Spleen (tissue), 11 donors: ENCODE results near the gene PEAK1. TPM values are rescaled to one million over a fixed set of nuclear protein-coding genes. Genes with fewer than 3 reads are reported as not detected.
"Not testable (repeated sequence)": the region's sequence is repeated elsewhere in the genome, so short reads cannot be mapped to it uniquely, and the experiment has no call there.

Source experiments
- DNase-seq: peaks from one replicate; pipeline ENCODE4 v3.0.0-alpha.2; 2020
- H3K27ac ChIP-seq, 8 donors: fragments of 200-600 bp; sonication (generic) in 7 of 8; 1 replicate in 4 of 8; 2 replicates in 4 of 8; pipeline versions ENCODE4 v1.5.0 to v1.8.0; 2016 to 2021; ENCODE audit warnings: inconsistent platforms in 4 of 8, mild to moderate bottlenecking in 4 of 8, moderate library complexity in 1 of 8
- H3K27me3 ChIP-seq, 7 donors: fragments of 200-600 bp; sonication (generic) in 6 of 7; replicated peaks in 1 of 7; 1 replicate in 4 of 7; 2 replicates in 3 of 7; pipeline versions ENCODE4 v1.5.0 to v1.8.0; 2016 to 2021; ENCODE audit warnings: inconsistent platforms in 3 of 7, mild to moderate bottlenecking in 1 of 7
- H3K36me3 ChIP-seq, 6 donors: fragments of 200-600 bp; sonication (generic) in 5 of 6; 1 replicate in 4 of 6; 2 replicates in 2 of 6; pipeline versions ENCODE4 v1.5.0 to v1.8.0; 2016 to 2021; ENCODE audit warnings: inconsistent platforms in 2 of 6
- H3K4me1 ChIP-seq, 6 donors: fragments of 200-600 bp; sonication (generic) in 5 of 6; 1 replicate in 3 of 6; 2 replicates in 3 of 6; pipeline versions ENCODE4 v1.5.0 to v1.8.0; 2016 to 2021; ENCODE audit warnings: inconsistent platforms in 3 of 6
- H3K4me3 ChIP-seq, 8 donors: fragments of 200-600 bp; sonication (generic) in 7 of 8; 1 replicate in 4 of 8; 2 replicates in 4 of 8; pipeline versions ENCODE4 v1.5.0 to v1.8.0; 2016 to 2021; ENCODE audit warnings: inconsistent platforms in 4 of 8, mild to moderate bottlenecking in 4 of 8, moderate library complexity in 2 of 8
- H3K9me3 ChIP-seq, 8 donors: fragments of 200-600 bp; sonication (generic) in 7 of 8; 1 replicate in 4 of 8; 2 replicates in 4 of 8; pipeline versions ENCODE4 v1.5.0 to v1.8.0; 2016 to 2021; ENCODE audit warnings: inconsistent platforms in 4 of 8
- CTCF ChIP-seq, 11 experiments: fragments of 200-600 bp in 7 of 11; fragments of 450-650 bp in 4 of 11; sonication (generic) in 4 of 11; IDR thresholded peaks in 8 of 11; conservative IDR thresholded peaks in 3 of 11; 1 replicate in 7 of 11; 2 replicates in 4 of 11; pipeline versions ENCODE4 v1.4.0 to v1.8.0; 2016 to 2021; ENCODE audit warnings: antibody characterized with exemption in 11 of 11, inconsistent platforms in 4 of 11, mild to moderate bottlenecking in 1 of 11
- POLR2A ChIP-seq, 3 donors: fragments of 450-650 bp; IDR thresholded peaks; one replicate each; pipeline ENCODE4 v1.5.1; 2017; ENCODE audit warnings: antibody characterized with exemption in 3 of 3, mild to moderate bottlenecking in 1 of 3
- POLR2AphosphoS5 ChIP-seq, 3 donors: sonication (generic); formaldehyde crosslinking; IDR thresholded peaks; one replicate each; pipeline ENCODE4 v1.5.1; 2017; ENCODE audit warnings: antibody characterized with exemption in 3 of 3
- WGBS, 5 donors: extraction: QIAGEN DNeasy Blood & Tissue Kit in 3 of 5; methylation state at CpG; one replicate each; pipeline versions ENCODE4 v1.1.5 to v1.1.7; 2013 to 2018; 5-methylcytosine and 5-hydroxymethylcytosine counted together
- intact Hi-C: fragments of 100-400 bp; cut with DNase I; formaldehyde crosslinking; loops from one replicate; pipeline ENCODE4 v1.15.0; 2023; ENCODE audit warnings: low total_unique reads
- polyA plus RNA-seq, 3 donors: library from polyadenylated mRNA; stranded (reverse); fragments of 200-250 nt; gene quantifications; one replicate each; pipeline ENCODE4 v1.2.1, GENCODE V29; 2013
- total RNA-seq, 7 donors: library from RNA; depleted of rRNA in 3 of 7; stranded (reverse); fragments of >200 nt in 3 of 7; fragmentation: NEBNext Ultra II Directional in 4 of 7; extraction: Animal tissue kit (Norgen Biotek cat#: 25700) in 4 of 7; gene quantifications; one replicate each; pipeline versions ENCODE4 v1.1.0 to v1.2.1, GENCODE V29; 2016 to 2021
- donor health status: healthy with polysubstance abuse.
- donor health status: DM: no; HTN: no; CAD: no; lungs with moderate emphysema.
- donor health status: DM: no; HTN: no; CAD: no.
- donor health status: Bipolar disorder and iron deficiency.
- donor health status: healthy.
- donor health status: DM: no; HTN: no; CAD: no.
- donor health status: DM: yes; HTN: yes; CAD: no.

Gene PEAK1
- total and polyA plus RNA-seq, 10 donors, result 5.0 to 415 (median 175) TPM

DNA sequence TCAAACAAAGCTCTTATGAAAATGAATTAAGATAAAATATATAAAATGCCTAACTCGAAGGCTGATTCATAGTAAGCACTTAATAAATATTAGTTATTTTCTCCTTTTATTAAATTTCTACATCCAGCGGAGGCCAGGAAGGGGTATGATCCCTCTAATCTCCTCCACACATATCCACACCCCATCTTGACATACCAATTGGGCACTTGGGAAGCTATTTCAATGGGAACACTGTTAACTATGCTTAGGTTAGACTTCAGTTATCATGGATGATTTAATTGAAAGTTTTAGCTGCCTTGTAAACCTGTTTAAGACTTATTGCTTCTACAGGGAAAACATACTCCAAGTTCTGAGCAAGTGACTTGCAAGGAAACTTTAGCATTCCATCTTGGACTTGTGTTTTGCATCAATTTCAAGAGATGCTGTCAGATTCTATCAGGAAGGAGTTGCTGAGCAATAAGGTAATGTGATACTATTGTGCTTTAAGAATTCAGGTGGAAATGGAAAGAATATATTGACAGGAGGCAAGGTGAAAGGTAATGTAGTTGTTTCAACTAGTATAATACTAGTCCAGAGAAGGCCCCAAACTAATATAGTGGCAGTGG lies 228.6 kb downstream of the PEAK1 start:
- WGBS, 5 donors, result 93 to 99% (median 95%) methylated on average over 2 of the region's 2 CpGs
- H3K4me1 ChIP-seq, result peaks cover 27 to 55% (median 40%) of the 10 kb centered on the region in 6 donors
- H3K36me3 ChIP-seq, result no peaks in the 10 kb centered on the region
- H3K27ac ChIP-seq, result peak overlapping the region in 3 of 8 donors; percentile 64 to 86 (median 83)
- no peaks in the 10 kb centered on the region for H3K9me3 ChIP-seq
- DNase-seq, result no peak
- no peak overlapping the region for H3K4me3 ChIP-seq
- TF ChIP-seq CTCF (IDR thresholded peaks at IDR 0.05 in 8 of 11, conservative IDR thresholded peaks at IDR 0.05 in 3 of 11) (no peak), POLR2A (IDR thresholded peaks at IDR 0.05) (no peak), POLR2AphosphoS5 (IDR thresholded peaks at IDR 0.05) (no peak)
- H3K27me3 ChIP-seq, result no peaks in the 10 kb centered on the region
- intact Hi-C loops, result no loop called here

GRCh38 chr15:77187751-77188464 lies 232.0 kb downstream of the PEAK1 start:
- DNase-seq, result no peak

DNA sequence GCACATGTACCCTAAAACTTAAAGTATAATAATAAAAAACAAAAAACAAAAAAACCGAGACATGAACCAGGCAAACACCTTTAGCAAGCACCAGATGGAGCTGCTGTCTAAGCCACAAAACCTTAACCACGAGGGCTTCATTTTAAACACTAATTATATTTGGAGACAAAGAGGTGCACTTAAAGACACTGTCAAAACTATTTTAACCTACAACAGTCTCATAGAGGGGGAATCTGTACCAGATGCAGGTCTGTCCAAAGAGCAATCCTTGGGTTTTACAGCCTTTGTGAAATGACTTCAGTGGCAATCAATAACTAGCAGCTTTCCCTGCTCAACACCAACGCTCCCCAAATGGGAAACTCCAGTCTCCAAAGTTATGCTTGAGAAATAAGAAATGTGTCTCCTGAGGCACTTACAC lies 233.3 kb downstream of the PEAK1 start:
- no peak overlapping the region for H3K4me3 ChIP-seq
- intact Hi-C loops, result loop anchor here (5.0 kb wide), 1 partner anchor 311 kb away; no protein-coding TSS in a partner anchor
- H3K9me3 ChIP-seq, result no peaks in the 10 kb centered on the region
- peak overlapping the region; percentile 45 to 90 (median 82) for H3K27ac ChIP-seq
- TF ChIP-seq CTCF (IDR thresholded peaks at IDR 0.05 in 8 of 11, conservative IDR thresholded peaks at IDR 0.05 in 3 of 11), result peak; percentile 21 to 72 (median 51)
- TF ChIP-seq POLR2AphosphoS5 (IDR thresholded peaks at IDR 0.05), result no peak
- no peaks in the 10 kb centered on the region for H3K36me3 ChIP-seq
- no peak for DNase-seq
- peaks cover 27 to 92% (median 70%) of the 10 kb centered on the region in 6 donors for H3K4me1 ChIP-seq
- H3K27me3 ChIP-seq, result no peaks in the 10 kb centered on the region
- 43 to 49% (median 46%) methylated on average over 3 of the region's 3 CpGs for WGBS, 5 donors

More at GRCh38 chr15:77187751-77188464, 232.0 kb downstream of the PEAK1 start:
- 19 to 32% (median 22%) methylated on average over 4 of the region's 4 CpGs for WGBS, 5 donors
- H3K4me1 ChIP-seq, result peaks cover 27 to 79% (median 57%) of the 10 kb centered on the region in 6 donors
- intact Hi-C loops, result loop anchor here (5.0 kb wide), 1 partner anchor 309 kb away; no protein-coding TSS in a partner anchor
- H3K36me3 ChIP-seq, result no peaks in the 10 kb centered on the region
- H3K27ac ChIP-seq, result peak overlapping the region; percentile 45 to 90 (median 82)
- no peaks in the 10 kb centered on the region for H3K9me3 ChIP-seq
- TF ChIP-seq POLR2AphosphoS5 (IDR thresholded peaks at IDR 0.05), result peak in 1 of 3 donors; percentile 91
- no peak for TF ChIP-seq CTCF (IDR thresholded peaks at IDR 0.05 in 8 of 11, conservative IDR thresholded peaks at IDR 0.05 in 3 of 11)
- H3K4me3 ChIP-seq, result no peak overlapping the region
- H3K27me3 ChIP-seq, result no peaks in the 10 kb centered on the region

GRCh38 chr15:77185242-77185785 lies 234.6 kb downstream of the PEAK1 start:
- Histone ChIP-seq H3K27me3 (no peaks in the 10 kb centered on the region), H3K36me3 (peaks cover 0 to 9% (median 0%) of the 10 kb centered on the region in 6 donors), H3K4me3 (no peak overlapping the region), H3K4me1 (peaks cover 28 to 100% (median 82%) of the 10 kb centered on the region in 6 donors), H3K9me3 (no peaks in the 10 kb centered on the region), H3K27ac (peak overlapping the region in 6 of 8 donors; percentile 30 to 90 (median 82))
- TF ChIP-seq POLR2AphosphoS5 (IDR thresholded peaks at IDR 0.05) (no peak), POLR2A (IDR thresholded peaks at IDR 0.05) (no peak)
- DNase-seq, result no peak
- WGBS, 5 donors, result 44 to 53% (median 49%) methylated on average over 2 of the region's 2 CpGs
- intact Hi-C loops, result loop anchor here (5.0 kb wide), 1 partner anchor 312 kb away; no protein-coding TSS in a partner anchor

DNA sequence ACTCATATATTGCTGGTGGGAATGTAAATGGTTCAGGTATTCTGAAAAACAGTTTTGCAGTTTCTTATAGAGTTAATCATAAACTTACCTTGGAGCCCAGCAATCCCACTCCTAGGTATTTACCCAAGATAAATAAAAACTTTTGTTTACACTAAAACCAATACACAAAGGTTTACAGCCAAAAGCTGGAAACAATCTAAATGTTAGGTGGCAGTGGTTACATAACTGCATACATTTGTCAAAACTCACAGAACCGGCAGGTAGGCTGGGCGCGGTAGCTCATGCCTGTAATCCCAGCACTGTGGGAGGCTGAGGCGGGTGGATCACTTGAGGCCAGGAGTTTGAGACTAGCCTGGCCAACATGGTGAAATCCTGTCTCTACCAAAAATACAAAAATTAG lies 235.6 kb downstream of the PEAK1 start:
- H3K27me3 ChIP-seq, intact Hi-C loops, DNase-seq, H3K9me3 ChIP-seq, H3K4me3 ChIP-seq: not testable (repeated sequence)
- 93 to 99% (median 97%) methylated on average over 4 of the region's 4 CpGs for WGBS, 5 donors
- peaks cover 0 to 18% (median 0%) of the 10 kb centered on the region in 6 donors for H3K36me3 ChIP-seq
- peak overlapping the region in 4 of 8 donors; percentile 81 to 90 (median 84) for H3K27ac ChIP-seq
- peaks cover 36 to 100% (median 86%) of the 10 kb centered on the region in 6 donors for H3K4me1 ChIP-seq
